ENCODE results near the gene LHFPL3.

The LHFPL3 gene

GRCh38 chr7:104294291-104294690, 34.1 kb upstream of the LHFPL3 start:
- H3K9me3 ChIP-seq (ENCODE audit: low read length), result no peaks in the 10 kb centered on the region
- TF ChIP-seq EZH2 (IDR thresholded peaks at IDR 0.05; ENCODE audit: borderline replicate concordance, low read length), result no peak
- no peak for TF ChIP-seq CTCF (IDR thresholded peaks at IDR 0.05; ENCODE audit: low read length)

GRCh38 chr7:104296266-104296665, 32.1 kb upstream of the LHFPL3 start:
- Histone ChIP-seq H3K27ac (ENCODE audit: low read depth, low read length, poor library complexity, severe bottlenecking) (no peak overlapping the region), H3K4me1 (ENCODE audit: insufficient read depth, low read length, severe bottlenecking) (no peaks in the 10 kb centered on the region), H3K27me3 (ENCODE audit: insufficient read depth, low read length) (no peaks in the 10 kb centered on the region), H3K4me3 (ENCODE audit: low read depth, low read length, poor library complexity, severe bottlenecking) (no peak overlapping the region), H3K79me2 (ENCODE audit: insufficient read depth, low read length) (no peaks in the 10 kb centered on the region), H3K9ac (ENCODE audit: low read length) (no peak overlapping the region), H3K36me3 (ENCODE audit: insufficient read depth, low read length) (no peaks in the 10 kb centered on the region), H2AFZ (ENCODE audit: low read length) (no peak overlapping the region), H3K9me2 (ENCODE audit: low read depth, low read length) (no peaks in the 10 kb centered on the region), H4K20me1 (ENCODE audit: insufficient read depth, low read length) (no peaks in the 10 kb centered on the region), H3K9me3 (ENCODE audit: low read length) (no peaks in the 10 kb centered on the region), H3F3A (ENCODE audit: insufficient read depth, low read length) (no peaks in the 10 kb centered on the region), H3K4me2 (ENCODE audit: low read length) (no peak overlapping the region)
- TF ChIP-seq CTCF (IDR thresholded peaks at IDR 0.05; ENCODE audit: low read length) (no peak), EZH2 (IDR thresholded peaks at IDR 0.05; ENCODE audit: borderline replicate concordance, low read length) (no peak)

More at GRCh38 chr7:104294291-104294690, 34.1 kb upstream of the LHFPL3 start:
- no peak overlapping the region for H3K9ac ChIP-seq (ENCODE audit: low read length)
- H3K27me3 ChIP-seq (ENCODE audit: insufficient read depth, low read length), result no peaks in the 10 kb centered on the region
- H3K36me3 ChIP-seq (ENCODE audit: insufficient read depth, low read length), result no peaks in the 10 kb centered on the region
- H3K79me2 ChIP-seq (ENCODE audit: insufficient read depth, low read length), result no peaks in the 10 kb centered on the region
- H3K27ac ChIP-seq (ENCODE audit: low read depth, low read length, poor library complexity, severe bottlenecking), result no peak overlapping the region
- H4K20me1 ChIP-seq (ENCODE audit: insufficient read depth, low read length), result no peaks in the 10 kb centered on the region
- no peaks in the 10 kb centered on the region for H3K9me2 ChIP-seq (ENCODE audit: low read depth, low read length)
- no peak overlapping the region for H3K4me2 ChIP-seq (ENCODE audit: low read length)
- H3F3A ChIP-seq (ENCODE audit: insufficient read depth, low read length), result no peaks in the 10 kb centered on the region
- no peaks in the 10 kb centered on the region for H3K4me1 ChIP-seq (ENCODE audit: insufficient read depth, low read length, severe bottlenecking)
- no peak overlapping the region for H2AFZ ChIP-seq (ENCODE audit: low read length)
- H3K4me3 ChIP-seq (ENCODE audit: low read depth, low read length, poor library complexity, severe bottlenecking), result no peak overlapping the region

GRCh38 chr7:104296900-104297299, 31.5 kb upstream of the LHFPL3 start:
- no peaks in the 10 kb centered on the region for H4K20me1 ChIP-seq (ENCODE audit: insufficient read depth, low read length)
- H3K27ac ChIP-seq (ENCODE audit: low read depth, low read length, poor library complexity, severe bottlenecking), result no peak overlapping the region
- no peaks in the 10 kb centered on the region for H3K9me2 ChIP-seq (ENCODE audit: low read depth, low read length)
- H3K79me2 ChIP-seq (ENCODE audit: insufficient read depth, low read length), result no peaks in the 10 kb centered on the region
- no peak overlapping the region for H2AFZ ChIP-seq (ENCODE audit: low read length)
- no peaks in the 10 kb centered on the region for H3K27me3 ChIP-seq (ENCODE audit: insufficient read depth, low read length)
- H3K36me3 ChIP-seq (ENCODE audit: insufficient read depth, low read length), result no peaks in the 10 kb centered on the region
- TF ChIP-seq CTCF (IDR thresholded peaks at IDR 0.05; ENCODE audit: low read length) (no peak), EZH2 (IDR thresholded peaks at IDR 0.05; ENCODE audit: borderline replicate concordance, low read length) (no peak)
- no peaks in the 10 kb centered on the region for H3K9me3 ChIP-seq (ENCODE audit: low read length)
- no peaks in the 10 kb centered on the region for H3K4me1 ChIP-seq (ENCODE audit: insufficient read depth, low read length, severe bottlenecking)
- H3F3A ChIP-seq (ENCODE audit: insufficient read depth, low read length), result no peaks in the 10 kb centered on the region
- H3K4me2 ChIP-seq (ENCODE audit: low read length), result no peak overlapping the region
- no peak overlapping the region for H3K9ac ChIP-seq (ENCODE audit: low read length)
- H3K4me3 ChIP-seq (ENCODE audit: low read depth, low read length, poor library complexity, severe bottlenecking), result no peak overlapping the region

All from OCI-LY1 (cell line).